Lung (tissue), 12 donors: ENCODE measurements around the gene B4GALNT2. TPM values are rescaled to one million over a fixed set of nuclear protein-coding genes. Genes with fewer than 3 reads are reported as not detected.
"Not testable (repeated sequence)": the region's sequence is repeated elsewhere in the genome, so short reads cannot be mapped to it uniquely, and the experiment has no call there.

ENCODE experiments used
- ATAC-seq: fragments of 200-7000 bp; cut with Tn5 transposase; one replicate; pipeline ENCODE4 v1.9.1; 2020; ENCODE audit warnings: moderate number of reproducible peaks; ENCODE audit not compliant: insufficient read depth, low FRiP score
- DNase-seq, 3 donors: peaks; one replicate each; pipeline ENCODE4 v3.0.0-alpha.2; 2013 to 2017
- H3K27ac ChIP-seq, 2 donors: one replicate each; pipeline ENCODE4 v1.5.1; 2013; ENCODE audit warnings: mild to moderate bottlenecking in 2 of 2, moderate library complexity in 2 of 2, control low read depth in 1 of 2, inconsistent platforms in 1 of 2, low read depth in 1 of 2, low read length in 1 of 2
- H3K27me3 ChIP-seq, 3 donors: one replicate each; pipeline ENCODE4 v1.5.1; 2013; ENCODE audit warnings: low read length in 2 of 3; ENCODE audit not compliant: control insufficient read depth in 3 of 3, insufficient read depth in 3 of 3
- H3K36me3 ChIP-seq, 4 donors: one replicate each; pipeline ENCODE4 v1.5.1; 2013; ENCODE audit warnings: low read length in 4 of 4, mild to moderate bottlenecking in 1 of 4, moderate library complexity in 1 of 4; ENCODE audit not compliant: control insufficient read depth in 4 of 4, insufficient read depth in 4 of 4
- H3K4me1 ChIP-seq, 5 donors: one replicate each; pipeline ENCODE4 v1.5.1; 2013; ENCODE audit warnings: low read length in 5 of 5, mild to moderate bottlenecking in 2 of 5, moderate library complexity in 1 of 5; ENCODE audit not compliant: control insufficient read depth in 5 of 5, insufficient read depth in 5 of 5
- H3K4me3 ChIP-seq: one replicate; pipeline ENCODE4 v1.5.1; 2013; ENCODE audit warnings: mild to moderate bottlenecking, control low read depth, moderate library complexity
- H3K9ac ChIP-seq, 2 donors: one replicate each; pipeline ENCODE4 v1.5.1; 2013; ENCODE audit warnings: low read length in 2 of 2, control low read depth in 1 of 2; ENCODE audit not compliant: insufficient read depth in 1 of 2
- H3K9me3 ChIP-seq, 4 donors: one replicate each; pipeline ENCODE4 v1.5.1; 2013; ENCODE audit warnings: low read length in 3 of 4, mild to moderate bottlenecking in 1 of 4, moderate library complexity in 1 of 4; ENCODE audit not compliant: control insufficient read depth in 4 of 4, insufficient read depth in 3 of 4
- WGBS, 2 donors: extraction: QIAGEN DNeasy Blood & Tissue Kit; methylation state at CpG; one replicate each; pipeline ENCODE4 v1.1.7; 2013; 5-methylcytosine and 5-hydroxymethylcytosine counted together
- polyA plus RNA-seq, 2 donors: library from polyadenylated mRNA; stranded (reverse); fragments of 200-250 nt; gene quantifications; one replicate each; pipeline ENCODE4 v1.2.1, GENCODE V29; 2013
- total RNA-seq, 2 donors: library from RNA; depleted of rRNA in 1 of 2; stranded (reverse); fragments of >200 nt in 1 of 2; gene quantifications; one replicate each; pipeline ENCODE4 v1.2.1, GENCODE V29; 2014 to 2021
- TF ChIP-seq, protein P1 (sequence below): IDR thresholded peaks from 2 replicates; pipeline ENCODE4 v1.5.1; 2012; ENCODE audit warnings: mild to moderate bottlenecking; ENCODE audit errors: control extremely low read depth, extremely low read depth
- donor health status: control.
- donor health status: control.
- donor health status: Bipolar disorder and iron deficiency.
- donor health status: healthy.
- donor health status: DM: yes; HTN: yes; CAD: no.

Gene B4GALNT2
- total and polyA plus RNA-seq, 4 donors, result 0.08 to 0.25 (median 0.15) TPM; not detected in 1

DNA sequence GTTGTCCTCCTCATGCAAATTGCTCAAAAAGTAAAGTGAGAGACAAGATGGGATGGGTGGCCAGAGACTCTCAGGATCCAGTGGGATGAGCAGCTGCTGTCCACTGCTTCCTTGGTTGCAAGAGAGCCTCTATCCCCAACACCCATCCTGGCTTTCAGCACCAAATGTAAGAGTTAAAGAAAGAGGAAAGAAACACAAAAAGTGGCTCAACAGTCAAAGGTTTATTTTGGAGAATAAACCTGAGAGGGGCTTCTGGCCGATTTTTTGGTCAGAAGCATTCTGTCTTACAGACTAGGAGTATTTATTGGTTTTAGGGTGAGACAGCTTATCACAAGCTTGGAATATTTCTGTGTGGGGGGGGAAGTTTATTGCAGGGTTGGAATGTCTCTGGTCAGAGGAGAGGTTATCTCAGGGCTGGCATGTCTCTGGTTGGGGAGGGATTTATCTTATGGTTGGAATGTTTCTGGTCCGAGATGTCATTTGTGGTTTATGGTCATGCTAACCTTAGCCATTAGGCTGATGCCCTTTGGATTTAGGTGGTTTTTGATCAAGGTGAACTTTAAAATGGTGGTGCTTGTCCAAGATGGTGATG lies 3.1 kb upstream of the B4GALNT2 start:
- H3K9me3 ChIP-seq, H3K27ac ChIP-seq, DNase-seq, H3K4me3 ChIP-seq, H3K9ac ChIP-seq, H3K4me1 ChIP-seq, H3K36me3 ChIP-seq, ATAC-seq: not testable (repeated sequence)
- 75 to 83% methylated on average over 2 of the region's 2 CpGs for WGBS, 2 donors
- peaks cover 0 to 43% (median 36%) of the 10 kb centered on the region in 3 donors for H3K27me3 ChIP-seq

DNA sequence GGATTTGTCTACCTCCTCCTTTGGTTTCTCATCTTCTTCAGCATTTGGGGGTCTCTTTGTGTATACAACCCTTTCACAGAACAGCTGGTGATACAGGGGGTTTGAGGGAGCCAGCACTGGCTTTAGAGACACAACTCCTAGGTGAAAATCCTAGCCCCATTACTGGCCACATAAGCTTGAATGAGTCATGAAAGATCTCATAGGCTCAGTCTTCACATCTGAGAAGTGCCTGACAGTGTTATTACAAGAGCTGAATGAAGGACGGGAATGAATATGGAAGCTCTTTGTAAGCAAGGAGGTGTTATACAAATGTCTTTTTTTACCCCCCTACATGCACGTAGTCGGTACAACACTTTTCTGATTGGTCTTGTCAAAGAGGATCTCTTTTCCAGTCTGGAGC lies 1.7 kb upstream of the B4GALNT2 start:
- no peak for ATAC-seq
- 90 to 91% methylated on average over 3 of the region's 3 CpGs for WGBS, 2 donors
- no peak overlapping the region for H3K27ac ChIP-seq
- peaks cover 0 to 6% (median 2%) of the 10 kb centered on the region in 4 donors for H3K9me3 ChIP-seq
- TF ChIP-seq, protein P1, sequence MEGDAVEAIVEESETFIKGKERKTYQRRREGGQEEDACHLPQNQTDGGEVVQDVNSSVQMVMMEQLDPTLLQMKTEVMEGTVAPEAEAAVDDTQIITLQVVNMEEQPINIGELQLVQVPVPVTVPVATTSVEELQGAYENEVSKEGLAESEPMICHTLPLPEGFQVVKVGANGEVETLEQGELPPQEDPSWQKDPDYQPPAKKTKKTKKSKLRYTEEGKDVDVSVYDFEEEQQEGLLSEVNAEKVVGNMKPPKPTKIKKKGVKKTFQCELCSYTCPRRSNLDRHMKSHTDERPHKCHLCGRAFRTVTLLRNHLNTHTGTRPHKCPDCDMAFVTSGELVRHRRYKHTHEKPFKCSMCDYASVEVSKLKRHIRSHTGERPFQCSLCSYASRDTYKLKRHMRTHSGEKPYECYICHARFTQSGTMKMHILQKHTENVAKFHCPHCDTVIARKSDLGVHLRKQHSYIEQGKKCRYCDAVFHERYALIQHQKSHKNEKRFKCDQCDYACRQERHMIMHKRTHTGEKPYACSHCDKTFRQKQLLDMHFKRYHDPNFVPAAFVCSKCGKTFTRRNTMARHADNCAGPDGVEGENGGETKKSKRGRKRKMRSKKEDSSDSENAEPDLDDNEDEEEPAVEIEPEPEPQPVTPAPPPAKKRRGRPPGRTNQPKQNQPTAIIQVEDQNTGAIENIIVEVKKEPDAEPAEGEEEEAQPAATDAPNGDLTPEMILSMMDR, result no peak
- H3K36me3 ChIP-seq, result no peaks in the 10 kb centered on the region
- peaks cover 0 to 6% (median 3%) of the 10 kb centered on the region in 5 donors for H3K4me1 ChIP-seq
- DNase-seq, result no peak
- peaks cover 0 to 51% (median 36%) of the 10 kb centered on the region in 3 donors for H3K27me3 ChIP-seq
- H3K4me3 ChIP-seq, result no peak overlapping the region
- no peak overlapping the region for H3K9ac ChIP-seq

DNA sequence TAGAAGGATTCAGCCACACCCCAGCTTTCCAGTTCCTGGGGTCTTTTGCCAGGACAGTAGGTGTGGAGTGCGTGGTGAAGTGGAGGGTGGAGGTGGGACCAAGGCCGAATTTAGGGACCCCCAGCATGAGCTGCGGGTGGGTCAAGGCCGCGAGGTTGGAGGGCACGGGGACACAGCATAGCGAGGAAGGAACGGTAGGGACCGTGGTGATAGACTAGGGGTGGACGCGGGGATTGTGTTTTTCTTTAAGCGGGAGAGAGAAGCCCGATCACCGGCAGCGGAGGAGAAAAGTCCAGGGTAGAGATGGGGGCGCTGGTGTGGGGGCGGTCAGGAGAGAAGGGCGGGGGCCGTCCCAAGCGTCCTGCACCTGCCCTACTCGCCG lies 261 bp upstream of the B4GALNT2 start:
- WGBS, 2 donors, result 4 to 5% methylated on average over 22 of the region's 22 CpGs
- no peak overlapping the region for H3K27ac ChIP-seq

DNA sequence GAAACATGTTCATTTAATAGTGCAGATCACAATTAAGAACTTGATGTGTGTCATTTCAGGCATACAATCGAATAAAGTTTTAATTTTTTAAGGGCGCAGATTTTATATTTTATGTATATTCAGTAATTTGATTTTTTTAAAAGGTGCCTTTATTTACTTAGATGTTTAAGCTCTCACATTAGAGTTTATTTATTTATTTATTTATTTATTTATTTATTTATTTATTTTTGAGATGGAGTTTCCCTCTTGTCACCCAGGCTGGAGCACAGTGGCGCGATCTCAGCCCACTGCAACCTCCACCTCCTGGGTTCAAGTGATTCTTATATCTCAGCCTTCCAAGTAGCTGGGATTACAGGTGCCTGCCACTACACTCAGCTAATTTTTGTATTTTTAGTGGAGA lies 3.8 kb downstream of the B4GALNT2 start:
- Histone ChIP-seq H3K4me1 (peaks cover 0 to 6% (median 3%) of the 10 kb centered on the region in 5 donors), H3K9me3 (no peaks in the 10 kb centered on the region), H3K9ac (no peak overlapping the region), H3K4me3 (no peak overlapping the region), H3K36me3 (no peaks in the 10 kb centered on the region), H3K27me3 (peaks cover 0 to 38% (median 27%) of the 10 kb centered on the region in 3 donors), H3K27ac (no peak overlapping the region)
- 96 to 98% methylated on average over 4 of the region's 4 CpGs for WGBS, 2 donors
- TF ChIP-seq, protein P1, result no peak
- ATAC-seq (no peak), DNase-seq (no peak)

More for the DNA sequence above, 261 bp upstream of the B4GALNT2 start:
- no peaks in the 10 kb centered on the region for H3K36me3 ChIP-seq
- peaks cover 0 to 6% (median 3%) of the 10 kb centered on the region in 5 donors for H3K4me1 ChIP-seq
- DNase-seq, result no peak
- peaks cover 0 to 6% (median 2%) of the 10 kb centered on the region in 4 donors for H3K9me3 ChIP-seq
- no peak overlapping the region for H3K4me3 ChIP-seq
- H3K27me3 ChIP-seq, result peaks cover 0 to 51% (median 36%) of the 10 kb centered on the region in 3 donors
- ATAC-seq, result no peak
- H3K9ac ChIP-seq, result no peak overlapping the region
- TF ChIP-seq, protein P1, result no peak

DNA sequence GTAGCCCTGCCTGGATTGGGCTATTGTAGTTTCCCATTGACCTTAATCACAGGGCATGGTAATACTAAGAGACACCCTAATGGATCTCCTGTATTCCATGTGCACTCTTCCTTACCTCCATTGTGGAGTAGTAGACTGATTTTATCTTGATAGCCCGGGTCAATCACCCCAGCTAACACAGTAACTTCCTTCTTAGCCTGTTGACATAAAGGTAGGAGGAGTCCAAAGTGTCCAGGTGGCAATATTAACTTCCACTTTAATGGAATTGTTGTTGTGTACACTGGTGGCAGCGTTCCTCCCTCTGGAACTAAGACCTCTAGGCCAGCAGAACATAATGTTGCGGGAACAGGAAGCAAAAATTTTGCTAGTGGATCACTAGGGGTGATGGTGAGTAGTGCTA lies 13.1 kb downstream of the B4GALNT2 start:
- H3K36me3 ChIP-seq, DNase-seq, H3K27ac ChIP-seq, H3K4me3 ChIP-seq, H3K4me1 ChIP-seq, ATAC-seq, H3K9me3 ChIP-seq, H3K9ac ChIP-seq: not testable (repeated sequence)
- 58 to 83% methylated on average over 3 of the region's 3 CpGs for WGBS, 2 donors
- peaks cover 3 to 12% (median 5%) of the 10 kb centered on the region in 3 donors for H3K27me3 ChIP-seq
